HepG2 (cell line): ENCODE results near the gene ZNF764. TPM values are rescaled to one million over a fixed set of nuclear protein-coding genes. Genes with fewer than 3 reads are reported as not detected.
A peak's percentile ranks its signal among the peaks of the same experiment; 100 is the strongest.

Source experiments
- ATF1 ChIP-seq: IDR thresholded peaks from 2 replicates; pipeline ENCODE4 v1.6.1; 2016; ENCODE audit warnings: mild to moderate bottlenecking, control low read depth
- CBFB ChIP-seq: sonication (generic); formaldehyde crosslinking; IDR thresholded peaks from 2 replicates; pipeline ENCODE4 v1.4.0; 2020; ENCODE audit warnings: missing genetic modification reagents
- FOXC1 ChIP-seq: sonication (generic); formaldehyde crosslinking; IDR thresholded peaks from 2 replicates; pipeline ENCODE4 v1.8.0; 2022; ENCODE audit warnings: mild to moderate bottlenecking, missing genetic modification reagents, borderline replicate concordance
- FOXM1 ChIP-seq: sonication (generic); formaldehyde crosslinking; IDR thresholded peaks from 2 replicates; pipeline ENCODE4 v1.5.0; 2020; ENCODE audit warnings: missing genetic modification reagents
- KDM5B ChIP-seq: sonication (generic); formaldehyde crosslinking; IDR thresholded peaks from 2 replicates; pipeline ENCODE4 v1.4.0; 2020; ENCODE audit warnings: missing genetic modification reagents, mild to moderate bottlenecking, borderline replicate concordance
- NFKB2 ChIP-seq: sonication (generic); formaldehyde crosslinking; IDR thresholded peaks from 2 replicates; pipeline ENCODE4 v1.4.0; 2020; ENCODE audit warnings: missing genetic modification reagents, borderline replicate concordance
- NR2F6 ChIP-seq, 2 experiments: IDR thresholded peaks; 2 replicates each; pipeline ENCODE4 v1.6.1; 2016; ENCODE audit warnings: antibody characterized with exemption in 1 of 2, mild to moderate bottlenecking in 1 of 2
- PBX3 ChIP-seq: sonication (generic); formaldehyde crosslinking; IDR thresholded peaks from 2 replicates; pipeline ENCODE4 v1.8.1; 2023; ENCODE audit warnings: missing genetic modification reagents, inconsistent platforms, borderline replicate concordance
- SOX6 ChIP-seq, 2 experiments: fragments of 450-650 bp in 1 of 2; sonication (generic) in 1 of 2; formaldehyde crosslinking in 1 of 2; IDR thresholded peaks; 2 replicates each; pipeline versions ENCODE4 v1.4.0 to v1.6.1; 2017 to 2020; ENCODE audit warnings: antibody characterized with exemption in 1 of 2, mild to moderate bottlenecking in 1 of 2, missing genetic modification reagents in 1 of 2
- STAT6 ChIP-seq: sonication (generic); formaldehyde crosslinking; IDR thresholded peaks from 2 replicates; pipeline ENCODE4 v1.4.0; 2020; ENCODE audit warnings: missing genetic modification reagents, mild to moderate bottlenecking, borderline replicate concordance
- TFAP4 ChIP-seq: sonication (generic); IDR thresholded peaks from 2 replicates; pipeline ENCODE4 v1.6.1; 2016; ENCODE audit warnings: low read depth, borderline replicate concordance
- ZBTB44 ChIP-seq: sonication (generic); formaldehyde crosslinking; IDR thresholded peaks from 2 replicates; pipeline ENCODE4 v1.4.0; 2020; ENCODE audit warnings: missing genetic modification reagents
- ZNF230 ChIP-seq: sonication (generic); formaldehyde crosslinking; IDR thresholded peaks from 2 replicates; pipeline ENCODE4 v1.4.0; 2020; ENCODE audit warnings: mild to moderate bottlenecking, missing genetic modification reagents
- ZNF253 ChIP-seq: sonication (generic); formaldehyde crosslinking; IDR thresholded peaks from 2 replicates; pipeline ENCODE4 v1.8.0; 2022; ENCODE audit warnings: mild to moderate bottlenecking, missing genetic modification reagents, borderline replicate concordance
- ZNF280B ChIP-seq: sonication (generic); formaldehyde crosslinking; IDR thresholded peaks from 2 replicates; pipeline ENCODE4 v1.5.0; 2020; ENCODE audit warnings: missing genetic modification reagents, mild to moderate bottlenecking, borderline replicate concordance
- ZNF709 ChIP-seq: sonication (generic); formaldehyde crosslinking; IDR thresholded peaks from 2 replicates; pipeline ENCODE4 v1.5.0; 2020; ENCODE audit warnings: mild to moderate bottlenecking, missing genetic modification reagents
- ZSCAN22 ChIP-seq: sonication (generic); formaldehyde crosslinking; IDR thresholded peaks from 2 replicates; pipeline ENCODE4 v1.4.0; 2020; ENCODE audit warnings: mild to moderate bottlenecking, missing genetic modification reagents
- ZZZ3 ChIP-seq: sonication (generic); formaldehyde crosslinking; IDR thresholded peaks from 2 replicates; pipeline ENCODE4 v1.4.0; 2020; ENCODE audit warnings: missing genetic modification reagents, mild to moderate bottlenecking, borderline replicate concordance
- polyA plus RNA-seq, 8 experiments: library from polyadenylated mRNA; depleted of rRNA in 3 of 8; stranded (reverse) in 7 of 8; unstranded in 1 of 8; fragments of >200 nt; fragmentation: Illumina TruSeq in 4 of 8; extraction: Trizol in 4 of 8; gene quantifications; 2 replicates each; pipeline versions ENCODE4 v1.2.1 to v1.2.3, GENCODE V29; 2011 to 2016; ENCODE audit warnings: low read depth in 4 of 8, missing spikeins in 1 of 8, mixed read lengths in 1 of 8; ENCODE audit not compliant: insufficient read depth in 1 of 8
- total RNA-seq, 5 experiments: library from RNA; depleted of rRNA; stranded (reverse); fragments of >200 nt; fragmentation: Illumina TruSeq; extraction: Trizol; gene quantifications; 2 replicates each; pipeline ENCODE4 v1.2.3, GENCODE V29; 2016; ENCODE audit warnings: low read depth in 1 of 5
- TF ChIP-seq, protein P1 (sequence below): sonication (generic); formaldehyde crosslinking; IDR thresholded peaks from 2 replicates; pipeline ENCODE4 v1.5.1; 2020; ENCODE audit warnings: missing genetic modification reagents, mild to moderate bottlenecking, borderline replicate concordance

The ZNF764 gene
- total and polyA plus RNA-seq, 2 of the 13 experiments (the other 11 are each of a cell fraction or from before 2014, with no cell fraction given) = 4.1 to 9.1 TPM

DNA sequence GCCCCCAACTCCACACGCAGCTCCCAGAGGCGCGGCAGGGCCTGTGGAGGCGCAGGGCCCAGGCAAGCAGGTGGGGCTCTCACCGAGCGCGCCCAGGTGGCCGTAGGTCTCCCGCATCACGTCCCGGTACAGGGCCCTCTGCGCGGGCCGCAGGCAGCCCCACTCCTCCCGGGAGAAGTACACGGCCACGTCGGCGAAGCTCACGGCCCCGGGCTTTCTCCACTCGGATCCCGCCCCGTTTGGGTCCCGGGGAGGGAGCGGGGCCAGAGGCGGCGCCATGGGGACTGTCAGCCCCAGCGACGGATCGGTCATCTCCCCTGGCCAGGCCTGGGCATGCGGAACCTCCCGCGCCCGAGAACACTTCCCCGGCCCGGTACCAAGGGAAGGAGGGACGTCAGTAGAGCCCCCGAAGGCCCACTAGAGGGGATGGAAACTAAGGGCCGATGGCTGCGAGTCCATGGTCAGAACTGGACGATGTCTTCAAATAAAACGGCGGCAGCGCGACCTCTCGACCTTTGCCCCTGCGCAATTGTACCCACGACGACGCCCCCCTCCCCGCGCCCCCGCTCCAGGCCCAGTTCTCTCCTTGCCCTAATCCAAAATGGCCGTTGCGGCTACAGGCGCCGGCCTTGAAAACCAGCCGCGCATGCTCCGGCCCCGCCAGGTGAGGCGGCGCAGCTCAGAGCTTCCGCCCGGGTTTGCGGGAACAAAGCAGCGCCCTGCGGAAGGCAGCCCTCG is 23.6 kb downstream of the ZNF764 start, which contains the start of gene ZNF747 (continued):
- TF ChIP-seq ZNF280B (CRISPR knock-in tag) = peak; percentile 89; the same call in 1 of the 2 replicates
- no peak; the same call in 1 of the 2 replicates for TF ChIP-seq ZNF230 (CRISPR knock-in tag)
- TF ChIP-seq ZNF253 (CRISPR knock-in tag) = no peak
- TF ChIP-seq CBFB = peak; percentile 82
- TF ChIP-seq ZNF709 (CRISPR knock-in tag) = peak; percentile 59; the same call in 1 of the 2 replicates
- no peak; the same call in 1 of the 2 replicates for TF ChIP-seq ATF1
- peak; percentile 19 for TF ChIP-seq ZZZ3 (CRISPR knock-in tag)
- TF ChIP-seq STAT6 (CRISPR knock-in tag) = no peak; the same call in 1 of the 2 replicates
- TF ChIP-seq PBX3 (CRISPR knock-in tag) = no peak
- TF ChIP-seq KDM5B = peak; percentile 92
- no peak for TF ChIP-seq FOXM1 (CRISPR knock-in tag)
- TF ChIP-seq TFAP4 = peak; percentile 79; the same call in 1 of the 2 replicates
- peak; percentile 44; the same call in 1 of the 2 replicates for TF ChIP-seq FOXC1 (CRISPR knock-in tag)
- TF ChIP-seq NFKB2 (CRISPR knock-in tag) = peak; percentile 83; the same call in 1 of the 2 replicates
- TF ChIP-seq SOX6 (IDR thresholded peaks at IDR 0.05) = no peak
- TF ChIP-seq SOX6 (CRISPR knock-in tag; IDR thresholded peaks at IDR 0.05) = peak; percentile 78
- TF ChIP-seq ZBTB44 = no peak; the same call in none of the 2 replicates
- TF ChIP-seq, protein P1, sequence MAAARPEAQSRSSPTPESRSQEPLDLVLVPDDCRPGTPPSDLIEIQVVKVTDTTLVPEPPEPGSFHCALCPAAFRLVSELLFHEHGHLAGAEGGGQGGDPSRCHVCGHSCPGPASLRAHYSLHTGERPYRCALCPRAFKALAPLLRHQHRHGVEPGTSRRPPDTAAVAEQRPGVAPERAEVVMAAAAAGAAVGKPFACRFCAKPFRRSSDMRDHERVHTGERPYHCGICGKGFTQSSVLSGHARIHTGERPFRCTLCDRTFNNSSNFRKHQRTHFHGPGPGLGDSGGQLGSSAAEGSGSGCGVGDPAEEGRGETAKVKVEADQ = peak; percentile 88
- TF ChIP-seq ZSCAN22 (CRISPR knock-in tag) = no peak
- peak; percentile 97 for TF ChIP-seq NR2F6 (IDR thresholded peaks at IDR 0.05)
- TF ChIP-seq NR2F6 (CRISPR knock-in tag; IDR thresholded peaks at IDR 0.05) = peak; percentile 99
